ENCODE results near the gene ITPK1.

DNA sequence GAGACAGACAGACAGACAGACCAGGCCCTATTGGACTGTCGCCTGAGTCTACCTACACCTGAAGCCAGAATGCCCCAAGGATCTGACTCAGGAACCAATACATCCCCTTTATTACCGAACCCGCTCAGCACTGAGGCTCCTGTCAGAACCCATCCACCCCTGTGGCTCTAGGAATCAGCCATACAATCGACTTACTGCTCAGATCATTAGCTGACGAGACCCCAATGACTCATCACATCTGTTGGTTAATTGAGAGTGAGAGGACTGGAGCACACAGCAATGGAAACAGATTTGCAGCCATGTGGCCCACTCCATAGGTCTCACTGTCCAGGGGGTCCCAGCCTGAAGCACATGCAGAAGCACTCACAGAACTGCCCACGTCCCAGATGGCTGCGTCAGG, 15.2 kb downstream of the ITPK1 start:
- TF ChIP-seq POLR2A (IDR thresholded peaks at IDR 0.05; ENCODE audit: low read depth, low read length) = no peak
- TF ChIP-seq TAF1 (IDR thresholded peaks at IDR 0.05; ENCODE audit: borderline replicate concordance, low read depth, low read length) = no peak
- TF ChIP-seq POLR2AphosphoS5 (IDR thresholded peaks at IDR 0.05; ENCODE audit: low read depth, low read length) = no peak

Data from GM12892 (cell line).